SK-N-DZ (cell line): Measurements from ENCODE around the gene CLSTN2.

ENCODE experiments used
- DNase-seq: peaks from one replicate; pipeline ENCODE4 v3.0.0-alpha.2; 2015; ENCODE audit warnings: low spot score

The CLSTN2 gene

DNA sequence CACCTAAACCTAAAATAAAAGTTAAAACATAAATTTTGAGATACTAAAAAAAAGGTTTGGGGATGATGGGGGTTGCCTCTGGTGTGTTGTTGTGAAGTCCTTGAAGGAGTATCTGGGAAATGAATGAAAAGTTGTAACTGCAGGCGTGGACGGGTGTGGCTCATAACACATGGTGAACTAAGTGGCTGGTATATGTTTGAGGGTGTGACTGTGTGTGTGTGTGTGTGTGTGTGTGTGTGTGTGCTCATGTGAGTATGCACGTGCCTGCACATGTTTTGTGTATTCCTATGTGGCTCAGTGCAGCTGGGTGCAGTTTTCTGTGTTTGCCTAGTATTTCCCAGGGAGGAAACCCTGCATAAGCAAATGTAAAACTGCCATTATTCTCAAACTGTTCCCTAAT is 513.0 kb downstream of the CLSTN2 start:
- DNase-seq: no peak

DNA sequence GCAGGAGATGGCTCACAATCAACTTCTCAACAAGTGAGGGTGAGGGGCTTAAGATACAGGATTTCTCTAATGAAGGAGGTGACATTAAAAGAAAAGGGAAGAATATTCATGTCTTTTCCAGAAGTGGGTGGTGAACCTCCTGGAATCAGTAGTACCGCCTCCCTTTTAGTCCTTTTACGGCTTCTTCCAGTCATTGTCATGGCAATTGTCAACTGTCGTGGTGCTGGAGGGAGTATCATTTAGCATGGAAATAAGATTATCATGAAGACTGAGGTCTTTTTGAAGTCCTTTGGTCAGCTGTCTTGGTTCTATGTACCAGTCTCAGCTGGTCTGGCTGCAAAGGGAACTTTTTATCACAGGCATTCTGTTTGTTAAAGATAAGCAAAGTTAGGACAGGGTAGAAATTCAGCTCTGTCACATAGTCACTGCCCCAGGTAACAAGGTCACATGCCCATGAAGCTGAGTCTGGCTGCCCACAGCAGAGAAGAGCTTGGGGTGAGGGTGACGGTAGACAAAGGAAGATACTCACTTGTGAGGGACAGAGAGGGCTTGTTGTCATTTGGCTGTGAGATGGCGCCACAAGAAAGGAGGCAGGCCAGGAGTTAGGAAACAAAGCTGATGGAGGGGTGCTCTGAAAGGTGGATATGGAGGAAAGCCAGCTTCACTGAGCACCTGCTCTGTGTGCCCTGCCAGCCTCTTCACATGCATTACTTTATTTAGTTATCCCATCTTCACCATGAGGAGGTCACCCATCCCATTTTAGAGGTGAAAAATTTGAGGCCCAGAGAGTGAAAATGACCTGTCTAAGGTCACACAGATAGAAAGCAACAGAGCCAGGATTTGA is 514.6 kb downstream of the CLSTN2 start:
- no peak for DNase-seq

DNA sequence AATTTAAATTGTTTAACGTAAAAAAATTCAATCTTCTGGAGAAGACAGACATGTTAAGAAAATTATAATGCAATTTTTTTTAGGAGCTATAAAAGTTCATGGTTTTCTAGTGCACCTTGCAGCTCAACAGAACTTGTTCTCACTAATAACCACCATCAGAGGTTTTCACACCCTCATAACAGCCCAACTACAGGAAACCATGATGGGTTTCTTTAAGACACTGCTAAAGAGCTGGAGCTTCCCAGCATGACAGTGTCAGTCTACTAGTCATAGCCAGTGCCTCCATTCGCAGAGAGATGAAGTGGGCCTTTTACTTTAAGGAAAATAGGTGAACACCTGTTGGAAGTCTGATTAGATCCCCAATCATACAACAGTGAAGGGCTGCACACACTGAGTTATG is 518.8 kb downstream of the CLSTN2 start:
- DNase-seq: no peak

DNA sequence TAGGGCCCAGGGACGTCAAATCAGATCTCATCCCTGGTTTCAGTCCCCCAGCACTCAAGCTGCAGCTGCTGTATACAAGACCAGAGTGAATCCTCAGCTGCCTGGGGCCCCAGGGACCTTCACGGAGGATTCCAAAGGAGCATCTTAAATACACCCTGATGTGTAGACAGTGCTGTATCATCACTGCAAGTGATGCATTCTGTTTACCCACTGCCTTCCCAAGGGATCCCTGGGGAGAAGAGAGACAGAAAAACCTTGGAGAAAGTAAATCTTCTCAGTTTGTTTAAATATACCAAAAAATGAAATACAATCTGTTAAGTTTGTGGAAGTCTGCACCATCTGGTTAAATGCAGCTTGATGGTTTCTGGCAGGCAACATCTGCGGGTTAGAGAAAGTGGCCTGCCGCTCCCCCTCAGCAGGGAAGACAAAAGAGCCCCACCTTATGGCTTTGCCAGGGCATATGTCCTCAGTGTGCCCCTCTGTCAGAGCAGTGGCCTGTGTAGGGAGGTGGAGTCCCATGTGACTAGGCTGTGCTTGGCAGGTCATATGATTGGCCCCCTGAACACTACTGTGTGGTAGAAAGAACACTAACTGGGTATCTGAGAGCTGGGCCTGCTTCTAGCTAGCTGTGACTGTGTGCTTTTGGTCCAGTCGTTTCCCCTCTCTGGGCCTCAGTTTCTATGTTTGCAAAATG is 520.7 kb downstream of the CLSTN2 start:
- no peak for DNase-seq

DNA sequence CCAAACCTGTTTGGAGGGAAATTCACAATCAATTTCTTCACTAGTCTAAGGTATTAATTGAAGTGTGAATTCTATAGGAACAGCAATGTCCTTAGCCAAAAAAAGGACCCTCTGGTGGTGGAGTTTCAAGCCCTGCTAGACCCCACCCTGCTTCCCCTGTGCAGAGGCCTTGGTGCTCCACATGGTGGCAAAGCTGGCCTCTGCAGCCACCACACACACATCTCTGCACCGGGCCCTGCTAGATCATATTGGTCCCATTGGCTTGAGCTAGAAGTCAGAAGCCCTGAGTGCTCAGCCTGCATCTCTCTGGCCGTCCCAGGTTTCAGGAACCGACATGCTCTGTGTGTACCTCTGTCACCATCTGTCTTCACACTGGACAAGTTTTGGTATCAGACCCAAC is 522.0 kb downstream of the CLSTN2 start:
- no peak for DNase-seq

DNA sequence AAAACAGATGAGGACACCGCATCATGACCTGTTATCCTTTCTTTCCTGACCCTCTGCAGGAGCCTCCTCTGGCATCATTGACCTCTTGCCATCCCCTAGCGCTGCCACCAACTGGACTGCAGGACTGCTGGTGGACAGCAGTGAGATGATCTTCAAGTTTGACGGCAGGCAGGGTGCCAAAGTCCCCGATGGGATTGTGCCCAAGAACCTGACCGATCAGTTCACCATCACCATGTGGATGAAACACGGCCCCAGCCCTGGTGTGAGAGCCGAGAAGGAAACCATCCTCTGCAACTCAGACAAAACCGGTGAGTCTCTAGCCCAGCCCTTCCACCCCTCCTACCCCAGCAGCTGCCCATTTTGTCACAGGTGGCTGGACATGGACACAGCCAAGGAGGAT is 524.5 kb downstream of the CLSTN2 start:
- DNase-seq: no peak

DNA sequence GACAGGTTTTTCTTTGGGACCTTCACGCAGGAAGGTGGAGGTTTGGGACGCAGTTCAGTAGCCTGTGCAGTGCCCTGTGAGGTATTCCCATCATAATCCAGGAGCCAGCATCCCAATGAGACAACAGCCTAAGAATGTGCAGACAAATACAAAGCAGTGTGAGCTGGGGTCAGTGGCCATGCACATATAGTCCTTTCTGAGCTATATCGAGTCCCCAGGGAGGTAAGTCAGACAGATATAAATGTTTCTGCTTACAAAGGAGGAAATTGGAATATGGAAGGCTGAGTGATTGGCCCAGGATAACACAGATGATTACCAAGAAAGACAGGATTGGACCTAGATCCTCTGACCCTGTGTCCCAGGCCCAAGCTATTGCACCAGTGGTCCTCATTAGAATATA is 526.3 kb downstream of the CLSTN2 start:
- no peak for DNase-seq

DNA sequence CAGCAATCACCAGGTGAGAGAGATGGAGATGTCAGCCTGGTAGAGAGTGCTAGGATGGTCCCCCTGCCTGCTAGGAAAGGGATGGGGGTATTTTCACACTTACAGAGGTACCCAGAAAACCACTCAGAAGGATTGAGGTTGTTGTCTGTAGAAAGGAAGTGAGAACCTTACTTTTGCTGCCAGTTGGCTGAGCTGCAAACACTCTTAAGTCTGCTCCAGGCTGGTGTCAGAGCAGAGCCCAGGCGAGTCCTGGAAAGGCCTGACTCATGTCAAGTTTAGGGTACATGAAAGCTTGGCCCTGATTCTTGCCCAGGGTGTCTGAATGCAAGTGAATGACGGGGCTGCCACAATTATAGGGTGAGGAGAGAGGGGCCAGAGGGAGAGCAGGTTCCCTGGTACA is 528.4 kb downstream of the CLSTN2 start:
- DNase-seq: no peak

DNA sequence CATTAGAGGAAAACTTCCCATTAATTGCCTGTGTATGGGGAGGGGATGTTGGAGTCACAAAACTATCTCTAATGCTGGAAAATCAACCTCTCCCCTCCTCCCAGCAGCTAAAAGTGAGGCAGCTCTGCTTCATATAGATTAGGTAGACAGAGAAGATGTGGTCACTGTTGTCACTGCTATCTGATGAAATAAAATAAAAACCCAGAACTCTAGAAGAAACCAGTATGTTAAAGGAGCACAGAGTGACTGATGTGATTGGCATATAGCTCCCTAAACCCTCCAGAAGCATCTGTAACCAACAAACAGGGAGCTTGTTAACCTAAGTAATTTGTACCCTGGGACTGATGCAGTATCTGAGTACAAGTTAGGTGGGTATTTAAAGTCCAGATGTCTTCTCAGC is 531.0 kb downstream of the CLSTN2 start:
- no peak for DNase-seq

DNA sequence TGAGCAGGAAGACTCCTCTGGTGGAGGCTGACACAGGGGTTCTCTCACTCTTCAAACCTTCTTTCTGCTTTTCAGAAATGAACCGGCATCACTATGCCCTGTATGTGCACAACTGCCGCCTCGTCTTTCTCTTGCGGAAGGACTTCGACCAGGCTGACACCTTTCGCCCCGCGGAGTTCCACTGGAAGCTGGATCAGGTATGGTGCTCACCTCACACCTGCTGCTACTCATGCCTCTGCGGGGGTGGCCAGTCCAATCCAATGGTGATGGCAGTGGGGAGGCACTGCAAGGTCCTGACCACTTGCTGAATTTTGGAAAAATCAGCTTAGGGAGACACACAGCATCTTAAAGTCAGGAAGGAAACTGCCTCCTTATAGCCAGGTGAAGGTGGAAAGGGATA is 531.5 kb downstream of the CLSTN2 start:
- no peak for DNase-seq

DNA sequence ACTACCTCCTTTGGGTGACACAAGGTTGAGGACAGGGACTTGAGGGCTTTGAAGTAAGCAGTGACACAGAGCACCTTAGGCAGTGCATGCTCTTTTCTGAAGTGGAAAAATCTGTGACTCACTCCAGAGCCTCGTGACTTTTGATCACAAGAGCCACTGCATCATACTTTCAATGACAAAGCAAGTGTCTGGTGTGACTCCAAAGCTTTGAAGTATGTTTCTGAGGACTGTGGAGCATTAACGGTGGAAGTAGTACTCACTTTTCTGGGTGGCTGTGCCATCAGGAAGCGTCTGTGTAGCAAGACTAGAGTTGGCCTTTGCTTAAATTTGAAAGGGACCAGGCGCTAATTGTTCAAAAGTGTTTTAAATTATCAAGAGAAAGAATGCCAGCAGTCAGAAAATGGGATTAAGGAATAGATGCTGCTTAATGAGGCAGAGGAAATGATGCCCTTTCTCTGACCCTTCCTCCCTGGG is 532.2 kb downstream of the CLSTN2 start:
- DNase-seq: no peak

DNA sequence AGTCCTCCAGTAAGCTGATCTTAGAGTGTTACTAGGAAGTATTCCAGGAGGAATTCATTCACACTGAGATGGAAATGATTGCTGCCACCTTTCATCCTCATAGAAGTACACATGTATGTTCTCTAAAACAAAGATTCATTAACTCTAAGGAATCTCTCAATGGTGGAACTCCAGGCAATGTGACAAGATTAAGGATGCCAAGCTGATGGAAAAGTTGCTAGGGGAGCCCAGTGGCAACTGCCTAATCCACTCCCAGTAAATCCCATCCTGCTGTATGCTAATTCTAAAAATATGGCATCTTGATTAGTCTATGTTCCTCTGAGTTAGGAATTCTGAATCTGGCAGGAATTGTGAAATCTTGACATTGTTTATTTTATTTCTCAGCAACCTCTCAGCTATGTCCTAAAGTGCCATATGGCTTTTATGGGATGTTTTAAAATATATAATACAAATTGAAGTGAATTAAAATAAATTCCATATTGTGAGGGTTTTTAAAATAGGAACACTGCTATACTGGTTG is 532.9 kb downstream of the CLSTN2 start:
- no peak for DNase-seq

DNA sequence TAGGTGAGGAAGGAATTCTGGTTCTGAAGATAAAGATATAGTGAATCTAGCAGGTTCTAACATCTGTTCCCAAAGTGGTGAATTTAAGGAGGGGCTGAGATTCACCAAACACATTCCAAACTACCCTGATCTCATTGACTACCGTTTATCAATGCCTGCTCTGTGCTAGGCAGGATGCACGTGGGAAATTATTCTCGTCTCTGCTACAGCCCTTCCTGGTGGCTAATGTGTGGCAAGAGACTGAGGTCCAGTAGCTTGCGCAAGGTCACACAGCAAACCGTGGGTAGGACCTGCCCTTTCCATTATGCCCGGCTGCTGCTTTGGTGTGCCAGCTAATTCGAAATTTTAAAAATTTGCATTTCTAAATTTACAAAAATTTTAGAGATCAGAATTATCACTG is 533.4 kb downstream of the CLSTN2 start:
- no peak for DNase-seq

DNA sequence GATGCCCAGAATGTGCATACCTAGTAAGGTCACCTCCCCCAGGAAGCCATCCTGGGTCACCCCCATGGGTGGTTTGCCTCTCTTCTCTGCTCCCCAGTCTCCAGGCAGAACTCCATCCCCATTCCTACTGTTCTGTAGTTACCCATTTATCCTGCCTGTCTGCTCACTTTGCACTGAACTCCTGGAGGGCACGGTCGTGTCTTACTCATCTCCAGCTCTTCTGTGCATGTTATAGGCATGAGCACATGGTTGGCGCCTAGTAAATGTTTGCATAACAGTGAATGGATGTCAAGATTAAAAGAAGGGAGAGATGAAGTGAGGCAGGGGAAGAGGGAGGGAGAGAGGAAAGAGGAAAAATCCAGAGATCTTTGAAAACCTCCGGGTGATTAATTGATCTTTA is 534.5 kb downstream of the CLSTN2 start:
- DNase-seq: no peak

DNA sequence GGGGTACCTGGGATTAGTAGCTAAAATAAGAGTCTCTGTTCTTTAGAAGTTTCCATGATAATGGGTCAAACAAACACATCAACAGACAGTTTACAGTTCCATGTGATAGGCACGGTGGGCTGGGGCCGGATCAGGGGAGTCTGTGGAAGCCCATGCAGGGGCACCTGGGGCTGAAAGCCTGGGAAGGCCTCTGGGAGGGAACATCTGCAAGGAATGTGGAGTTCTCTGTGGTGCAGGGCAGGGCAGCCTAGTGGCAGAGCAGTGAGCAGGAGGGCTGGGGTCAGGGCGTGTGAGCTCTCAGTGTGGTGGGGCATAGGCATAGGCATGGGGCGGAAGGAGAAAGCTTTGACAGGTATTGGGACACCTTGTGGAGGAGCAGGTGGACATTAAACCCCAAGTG is 535.2 kb downstream of the CLSTN2 start:
- no peak for DNase-seq

DNA sequence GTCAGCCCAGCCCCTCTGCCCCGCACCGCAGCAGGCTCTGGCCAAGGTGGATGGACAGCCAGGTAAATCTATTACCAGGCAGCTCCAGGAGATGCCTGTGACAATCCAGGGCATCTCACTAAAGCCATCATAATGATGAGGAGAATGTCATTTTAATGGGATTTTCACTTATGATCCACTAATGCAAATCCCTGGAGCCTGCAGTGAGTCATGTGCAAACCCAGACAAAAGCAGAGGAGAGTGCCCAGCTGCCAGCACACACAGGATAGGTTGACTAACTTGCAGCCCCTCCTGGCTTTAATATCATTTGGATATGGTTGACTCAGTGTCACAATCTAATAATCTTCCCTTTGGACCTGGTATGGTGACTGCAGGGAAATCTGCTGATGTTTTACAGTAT is 536.0 kb downstream of the CLSTN2 start:
- no peak for DNase-seq

DNA sequence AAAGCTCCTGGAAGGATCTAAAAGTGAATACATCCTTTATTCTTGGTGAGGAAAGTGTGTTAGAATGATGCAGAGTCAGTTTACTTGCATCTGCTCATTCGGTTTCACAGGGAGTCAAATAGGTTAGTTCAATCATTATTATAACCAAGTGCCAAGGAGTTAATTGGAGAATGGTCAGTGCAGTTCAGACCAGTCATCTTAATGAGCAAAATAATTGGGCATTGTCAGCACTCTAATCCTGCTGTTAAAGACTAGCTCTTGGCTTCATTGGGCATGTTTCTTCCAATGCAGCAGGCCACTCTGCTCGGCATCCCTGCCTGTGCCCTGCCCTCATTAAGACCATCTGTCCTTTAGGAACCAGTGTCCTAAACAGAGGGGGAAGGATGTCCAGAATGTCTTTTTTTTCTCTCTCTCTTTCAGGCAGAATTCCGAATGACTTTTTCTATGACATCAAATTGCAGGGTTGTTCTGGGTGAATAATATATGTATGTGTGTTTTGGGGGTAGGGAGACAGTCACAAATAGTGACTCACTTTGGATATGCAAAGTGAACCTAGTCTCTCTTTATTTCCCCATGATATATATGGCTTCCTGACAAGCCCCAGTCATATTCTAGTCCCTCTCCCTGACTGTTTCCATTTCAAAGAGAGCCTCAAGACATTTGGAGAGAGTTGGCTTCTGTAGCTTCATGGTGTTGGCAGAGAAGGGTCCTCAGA is 537.5 kb downstream of the CLSTN2 start:
- no peak for DNase-seq

DNA sequence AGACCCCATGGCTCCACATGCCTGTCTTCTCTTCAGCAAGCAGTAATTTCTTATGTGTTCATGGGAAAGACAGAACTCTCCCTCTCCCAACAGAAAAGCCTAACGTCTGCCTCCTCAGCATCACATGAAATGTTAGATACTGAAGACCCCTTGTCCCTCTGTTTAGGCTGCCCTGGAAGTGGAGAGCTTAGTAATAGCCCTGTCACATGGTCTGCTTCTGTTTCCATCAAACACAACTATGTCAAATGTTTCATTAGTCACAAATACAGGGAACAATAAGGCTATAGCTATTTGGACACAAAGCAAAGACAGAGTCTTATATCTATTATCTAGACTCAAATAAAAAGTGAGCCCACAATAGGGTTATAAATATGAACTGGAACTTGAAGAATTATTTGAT is 552.6 kb downstream of the CLSTN2 start:
- DNase-seq: no peak

DNA sequence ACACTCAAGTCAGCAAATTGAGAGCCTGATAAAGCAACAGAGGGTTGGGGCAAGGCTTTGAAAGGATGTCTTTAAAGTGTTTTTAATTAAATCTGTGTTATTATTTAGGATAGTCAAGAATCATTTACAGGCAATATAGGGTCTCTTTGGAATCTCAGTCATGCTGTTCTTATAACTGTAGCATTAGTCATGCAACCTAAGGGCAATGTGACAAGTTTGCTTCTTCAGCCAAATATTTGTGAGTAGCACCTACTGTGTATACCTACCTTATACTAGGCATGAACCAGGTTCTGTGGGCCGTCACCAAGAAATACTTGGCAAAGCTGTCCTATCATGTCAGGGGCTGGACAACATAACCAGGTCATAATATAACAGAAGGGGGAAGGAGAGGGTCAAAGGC is 558.3 kb downstream of the CLSTN2 start:
- DNase-seq: no peak

DNA sequence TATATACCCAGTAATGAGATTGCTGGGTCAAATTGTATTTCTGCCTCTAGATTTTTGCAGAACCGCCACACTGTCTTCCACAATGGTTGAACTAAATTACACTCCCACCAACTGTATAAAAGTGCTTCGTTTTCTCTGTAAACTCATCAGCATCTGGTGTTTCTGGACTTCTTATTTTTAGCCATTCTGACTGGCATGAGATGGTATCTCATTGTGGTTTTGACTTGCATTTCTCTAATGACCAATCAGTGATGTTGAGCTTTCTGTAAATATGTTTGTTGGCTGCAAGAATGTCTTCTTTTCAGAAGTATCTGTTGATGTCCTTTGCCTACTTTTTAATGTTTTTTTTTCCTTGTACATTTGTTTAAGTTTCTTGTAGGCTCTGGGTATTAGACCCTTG is 560.0 kb downstream of the CLSTN2 start:
- no peak for DNase-seq

DNA sequence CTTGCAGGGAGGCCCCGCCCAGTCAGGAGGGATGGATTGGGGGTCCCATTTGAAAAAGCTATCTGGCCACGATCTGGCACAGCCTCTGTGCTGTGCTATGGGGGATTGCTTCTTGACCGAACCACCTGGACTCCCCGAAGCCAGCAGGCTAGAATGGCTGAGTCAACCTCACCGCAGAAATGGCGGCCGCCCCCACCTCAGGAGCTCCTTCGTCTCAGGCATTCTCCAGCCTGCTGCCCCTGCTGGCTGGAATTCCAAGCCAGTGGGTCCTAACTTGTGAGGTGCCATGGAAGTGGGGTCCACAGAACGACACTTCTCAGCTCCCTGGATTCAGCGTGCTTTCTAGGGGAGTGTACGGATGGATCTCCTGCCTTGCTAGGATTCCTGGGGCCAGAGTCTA is 562.3 kb downstream of the CLSTN2 start:
- no peak for DNase-seq

DNA sequence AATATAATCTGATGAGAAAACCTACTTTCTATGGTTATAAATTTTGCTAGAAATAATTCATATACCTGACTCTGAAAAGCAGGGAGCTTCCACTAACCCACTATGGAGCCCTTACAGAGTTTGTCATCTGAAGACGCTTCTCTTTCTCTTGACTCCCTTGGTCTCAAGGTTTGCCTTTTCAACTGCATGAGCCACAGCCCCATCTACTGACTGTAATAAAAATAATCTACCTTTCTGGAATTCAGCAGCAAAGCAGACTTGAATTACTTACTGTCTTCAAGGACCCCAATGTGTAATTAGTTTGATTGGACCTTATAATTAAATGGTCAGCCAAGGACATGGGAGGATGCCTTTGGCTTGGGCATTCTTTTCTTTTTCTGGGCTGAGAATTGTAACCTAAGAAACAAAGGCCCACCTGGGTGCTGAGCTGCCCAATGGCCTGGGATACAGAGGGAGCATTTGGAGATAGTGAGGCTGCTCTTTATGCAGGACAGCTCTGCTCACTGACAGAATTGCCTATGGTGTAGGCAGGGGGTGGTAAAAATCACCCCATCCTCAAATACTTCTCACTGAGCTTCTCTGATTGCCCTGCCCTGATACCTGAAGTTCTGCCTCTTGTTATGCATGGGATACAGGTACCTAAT is 564.3 kb downstream of the CLSTN2 start:
- DNase-seq: no peak
